ENCODE measurements around the gene NAGS. TPM values are rescaled to one million over a fixed set of nuclear protein-coding genes. Genes with fewer than 3 reads are reported as not detected.

The NAGS gene
- total RNA-seq, 1 experiment from 2014 or later, result 10.0 TPM

DNA sequence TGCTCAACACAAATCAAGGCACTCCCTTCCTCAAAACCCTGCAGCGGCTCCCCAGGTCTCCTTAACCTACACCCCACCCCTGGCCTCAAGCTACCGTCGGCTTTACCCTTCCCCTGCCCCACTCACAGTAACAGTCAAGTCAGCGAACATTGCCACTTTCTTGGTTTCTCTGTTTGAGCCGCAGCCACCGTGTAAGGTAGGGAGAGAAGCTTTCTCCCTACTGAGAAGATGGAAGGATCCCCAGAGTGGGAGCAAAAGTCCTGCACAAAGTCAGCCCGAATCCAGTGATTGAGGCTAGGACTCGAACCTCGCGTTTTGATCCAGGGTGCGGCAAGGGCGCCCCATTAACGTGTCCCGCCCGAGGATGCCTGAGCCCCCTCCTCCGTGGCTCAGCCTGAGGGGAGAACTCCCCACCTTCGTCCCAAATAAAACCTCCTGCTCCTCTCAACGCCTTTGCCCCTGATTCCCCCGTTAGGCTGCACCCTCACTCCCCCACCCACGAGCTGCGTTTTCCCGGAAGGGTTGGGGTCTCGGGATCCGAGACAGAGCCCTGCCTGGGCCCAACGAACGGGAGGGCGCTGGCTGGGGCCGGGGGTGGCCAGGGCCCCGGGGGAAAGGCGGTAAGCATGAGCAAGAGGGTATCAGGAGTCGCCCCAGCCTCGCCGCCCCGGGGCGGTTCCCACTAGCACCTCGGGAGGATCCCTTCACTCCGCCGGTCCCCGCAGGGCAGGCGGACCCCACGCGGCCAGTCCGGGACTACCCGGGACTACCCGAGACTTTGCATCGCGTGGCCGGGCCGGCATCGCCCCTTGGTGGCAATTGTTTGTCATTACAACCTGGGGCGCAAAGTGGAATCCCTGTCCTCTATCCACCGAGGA is 9.9 kb upstream of the NAGS start:
- H3K79me2 ChIP-seq (ENCODE audit: insufficient read depth, low read length), result no peaks in the 10 kb centered on the region
- no peak for DNase-seq (ENCODE audit: low read depth, low spot score)
- H2AFZ ChIP-seq (ENCODE audit: low read depth, low read length, poor library complexity, severe bottlenecking), result peak overlapping the region; percentile 76
- ChIA-PET RAD21 (ENCODE audit: low non-redundant PET in 1 of 2, low total read pairs in 2 of 2, uncharacterized antibody in 2 of 2, unreplicated experiment in 2 of 2) (interaction anchor here (1.9 to 2.0 kb wide), 2 partner anchors 51 kb away, joined by 6 to 9 read pairs; no protein-coding TSS in a partner anchor), POLR2A (no interaction called here), CTCF (interaction anchor here (1.2 to 2.3 kb wide), 5 partner anchors 33 to 148 kb away, joined by 4 to 11 read pairs (median 5); partner anchors contain the start of gene CD300LG)
- peak overlapping the region; percentile 48 for H3K4me2 ChIP-seq (ENCODE audit: low read length)
- intact Hi-C loops (cut with micrococcal nuclease), result loop anchor here (1.0 kb wide), 2 partner anchors 50 to 116 kb away; no protein-coding TSS in a partner anchor
- no peak overlapping the region for H3K4me3 ChIP-seq (replicated peaks in 1 of 2; ENCODE audit: low read depth in 1 of 2, low read length in 2 of 2)
- peaks cover 0 to 16% of the 10 kb centered on the region in 2 experiments; a peak in 2 of 4 replicates for H3K4me1 ChIP-seq (ENCODE audit: control insufficient read depth in 1 of 2, insufficient read depth in 2 of 2, low read length in 2 of 2)
- H4K20me1 ChIP-seq (ENCODE audit: insufficient read depth), result no peaks in the 10 kb centered on the region
- BruUV-seq (replicated peaks), result no TSS peak
- peak; percentile 93 for ATAC-seq
- no peak overlapping the region for H3K27ac ChIP-seq (ENCODE audit: low read depth, low read length)
- no peak overlapping the region for H3K9ac ChIP-seq (ENCODE audit: low read length)
- no peaks in the 10 kb centered on the region for H3K9me2 ChIP-seq (ENCODE audit: insufficient read depth)
- no peak for TF ChIP-seq FOSL1 (IDR thresholded peaks at IDR 0.05; ENCODE audit: low read depth)
- peak; percentile 94 for TF ChIP-seq RAD21 (IDR thresholded peaks at IDR 0.05; ENCODE audit: low read depth)
- no peak for TF ChIP-seq SRF (IDR thresholded peaks at IDR 0.05; ENCODE audit: low read depth)
- no peak for TF ChIP-seq EGR1 (IDR thresholded peaks at IDR 0.05; ENCODE audit: low read depth)
- TF ChIP-seq, protein P1, sequence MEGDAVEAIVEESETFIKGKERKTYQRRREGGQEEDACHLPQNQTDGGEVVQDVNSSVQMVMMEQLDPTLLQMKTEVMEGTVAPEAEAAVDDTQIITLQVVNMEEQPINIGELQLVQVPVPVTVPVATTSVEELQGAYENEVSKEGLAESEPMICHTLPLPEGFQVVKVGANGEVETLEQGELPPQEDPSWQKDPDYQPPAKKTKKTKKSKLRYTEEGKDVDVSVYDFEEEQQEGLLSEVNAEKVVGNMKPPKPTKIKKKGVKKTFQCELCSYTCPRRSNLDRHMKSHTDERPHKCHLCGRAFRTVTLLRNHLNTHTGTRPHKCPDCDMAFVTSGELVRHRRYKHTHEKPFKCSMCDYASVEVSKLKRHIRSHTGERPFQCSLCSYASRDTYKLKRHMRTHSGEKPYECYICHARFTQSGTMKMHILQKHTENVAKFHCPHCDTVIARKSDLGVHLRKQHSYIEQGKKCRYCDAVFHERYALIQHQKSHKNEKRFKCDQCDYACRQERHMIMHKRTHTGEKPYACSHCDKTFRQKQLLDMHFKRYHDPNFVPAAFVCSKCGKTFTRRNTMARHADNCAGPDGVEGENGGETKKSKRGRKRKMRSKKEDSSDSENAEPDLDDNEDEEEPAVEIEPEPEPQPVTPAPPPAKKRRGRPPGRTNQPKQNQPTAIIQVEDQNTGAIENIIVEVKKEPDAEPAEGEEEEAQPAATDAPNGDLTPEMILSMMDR (IDR thresholded peaks at IDR 0.05 in 2 of 3, conservative IDR thresholded peaks at IDR 0.05 in 1 of 3; ENCODE audit: borderline replicate concordance in 1 of 3, insufficient read depth in 1 of 3, low read depth in 2 of 3, low read length in 2 of 3), result peak; percentile 79 to 95 (median 85)
- TF ChIP-seq, protein P2, sequence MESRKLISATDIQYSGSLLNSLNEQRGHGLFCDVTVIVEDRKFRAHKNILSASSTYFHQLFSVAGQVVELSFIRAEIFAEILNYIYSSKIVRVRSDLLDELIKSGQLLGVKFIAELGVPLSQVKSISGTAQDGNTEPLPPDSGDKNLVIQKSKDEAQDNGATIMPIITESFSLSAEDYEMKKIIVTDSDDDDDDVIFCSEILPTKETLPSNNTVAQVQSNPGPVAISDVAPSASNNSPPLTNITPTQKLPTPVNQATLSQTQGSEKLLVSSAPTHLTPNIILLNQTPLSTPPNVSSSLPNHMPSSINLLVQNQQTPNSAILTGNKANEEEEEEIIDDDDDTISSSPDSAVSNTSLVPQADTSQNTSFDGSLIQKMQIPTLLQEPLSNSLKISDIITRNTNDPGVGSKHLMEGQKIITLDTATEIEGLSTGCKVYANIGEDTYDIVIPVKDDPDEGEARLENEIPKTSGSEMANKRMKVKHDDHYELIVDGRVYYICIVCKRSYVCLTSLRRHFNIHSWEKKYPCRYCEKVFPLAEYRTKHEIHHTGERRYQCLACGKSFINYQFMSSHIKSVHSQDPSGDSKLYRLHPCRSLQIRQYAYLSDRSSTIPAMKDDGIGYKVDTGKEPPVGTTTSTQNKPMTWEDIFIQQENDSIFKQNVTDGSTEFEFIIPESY (IDR thresholded peaks at IDR 0.05; ENCODE audit: extremely low read depth, insufficient replicate concordance, low read length), result no peak
- H3K9me3 ChIP-seq (ENCODE audit: control insufficient read depth in 1 of 2, insufficient read depth in 1 of 2, low read depth in 1 of 2, low read length in 2 of 2), result no peaks in the 10 kb centered on the region
- H3K27me3 ChIP-seq (ENCODE audit: insufficient read depth, low read length), result no peaks in the 10 kb centered on the region
- H3K36me3 ChIP-seq (ENCODE audit: control insufficient read depth in 1 of 2, insufficient read depth in 2 of 2, low read length in 2 of 2), result no peaks in the 10 kb centered on the region

All from HCT116 (cell line).